Left lung (tissue), 10 donors: ENCODE measurements around the gene ARTN. TPM values are rescaled to one million over a fixed set of nuclear protein-coding genes. Genes with fewer than 3 reads are reported as not detected.
A peak's percentile ranks its signal among the peaks of the same experiment; 100 is the strongest.

ENCODE experiments used
- ATAC-seq: fragments of 200-7000 bp; cut with Tn5 transposase; one replicate; pipeline ENCODE4 v1.9.1; 2020; ENCODE audit warnings: moderate library complexity
- DNase-seq, 4 donors: peaks; one replicate each; pipeline ENCODE4 v3.0.0-alpha.2; 2013 to 2020
- H3K27ac ChIP-seq, 2 donors: fragments of 200-600 bp; sonication (generic) in 1 of 2; one replicate each; pipeline versions ENCODE4 v1.5.0 to v1.8.0; 2020 to 2021
- H3K27me3 ChIP-seq, 2 donors: fragments of 200-600 bp; sonication (generic) in 1 of 2; one replicate each; pipeline versions ENCODE4 v1.5.0 to v1.8.0; 2020 to 2021
- H3K36me3 ChIP-seq, 2 donors: fragments of 200-600 bp; sonication (generic) in 1 of 2; one replicate each; pipeline versions ENCODE4 v1.5.0 to v1.8.0; 2020 to 2021
- H3K4me1 ChIP-seq, 2 donors: fragments of 200-600 bp; one replicate each; pipeline ENCODE4 v1.8.0; 2021
- H3K4me3 ChIP-seq, 2 donors: fragments of 200-600 bp; sonication (generic) in 1 of 2; one replicate each; pipeline versions ENCODE4 v1.5.0 to v1.8.0; 2020 to 2021; ENCODE audit warnings: mild to moderate bottlenecking in 1 of 2
- H3K9me3 ChIP-seq, 2 donors: fragments of 200-600 bp; sonication (generic) in 1 of 2; one replicate each; pipeline versions ENCODE4 v1.5.0 to v1.8.0; 2020 to 2021
- intact Hi-C, 2 donors: fragments of 100-400 bp; cut with DNase I; formaldehyde crosslinking; loops; one replicate each; pipeline versions ENCODE4 v1.11.2 to v1.14.2; 2022
- polyA plus RNA-seq, 6 donors: library from polyadenylated mRNA; unstranded; fragments of 120-200 nt; gene quantifications; one replicate each; pipeline ENCODE4 v1.2.1, GENCODE V29; 2013; ENCODE audit not compliant: insufficient read length in 6 of 6
- total RNA-seq, 2 donors: library from RNA; stranded (reverse); fragmentation: NEBNext Ultra II Directional; extraction: Animal tissue kit (Norgen Biotek cat#: 25700); gene quantifications; one replicate each; pipeline ENCODE4 v1.2.1, GENCODE V29; 2021
- TF ChIP-seq, protein P1 (sequence below), 2 donors: fragments of 200-600 bp; sonication (generic) in 1 of 2; IDR thresholded peaks; one replicate each; pipeline versions ENCODE4 v1.5.0 to v1.8.0; 2021; ENCODE audit warnings: antibody characterized with exemption in 2 of 2
- donor health status: DM: no; HTN: yes; CAD: no.
- donor health status: DM: no; HTN: no; CAD: no.

The ARTN gene
- total and polyA plus RNA-seq, 8 donors = 1.8 to 4.2 (median 2.5) TPM

- ATAC-seq = no peak
- no peaks in the 10 kb centered on the region for H3K27me3 ChIP-seq
- no peak overlapping the region for H3K27ac ChIP-seq
- TF ChIP-seq, protein P1, sequence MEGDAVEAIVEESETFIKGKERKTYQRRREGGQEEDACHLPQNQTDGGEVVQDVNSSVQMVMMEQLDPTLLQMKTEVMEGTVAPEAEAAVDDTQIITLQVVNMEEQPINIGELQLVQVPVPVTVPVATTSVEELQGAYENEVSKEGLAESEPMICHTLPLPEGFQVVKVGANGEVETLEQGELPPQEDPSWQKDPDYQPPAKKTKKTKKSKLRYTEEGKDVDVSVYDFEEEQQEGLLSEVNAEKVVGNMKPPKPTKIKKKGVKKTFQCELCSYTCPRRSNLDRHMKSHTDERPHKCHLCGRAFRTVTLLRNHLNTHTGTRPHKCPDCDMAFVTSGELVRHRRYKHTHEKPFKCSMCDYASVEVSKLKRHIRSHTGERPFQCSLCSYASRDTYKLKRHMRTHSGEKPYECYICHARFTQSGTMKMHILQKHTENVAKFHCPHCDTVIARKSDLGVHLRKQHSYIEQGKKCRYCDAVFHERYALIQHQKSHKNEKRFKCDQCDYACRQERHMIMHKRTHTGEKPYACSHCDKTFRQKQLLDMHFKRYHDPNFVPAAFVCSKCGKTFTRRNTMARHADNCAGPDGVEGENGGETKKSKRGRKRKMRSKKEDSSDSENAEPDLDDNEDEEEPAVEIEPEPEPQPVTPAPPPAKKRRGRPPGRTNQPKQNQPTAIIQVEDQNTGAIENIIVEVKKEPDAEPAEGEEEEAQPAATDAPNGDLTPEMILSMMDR (IDR thresholded peaks at IDR 0.05) = no peak
- no peaks in the 10 kb centered on the region for H3K9me3 ChIP-seq
- DNase-seq = peak in 1 of 4 donors; percentile 19
- H3K4me3 ChIP-seq = no peak overlapping the region
- intact Hi-C loops = no loop called here
- H3K4me1 ChIP-seq = no peaks in the 10 kb centered on the region
- peaks cover 0 to 9% of the 10 kb centered on the region in 2 donors for H3K36me3 ChIP-seq
These were observed 20.5 kb upstream of the ARTN start for GRCh38 chr1:43913051-43913501.

- DNase-seq (peak in 1 of 4 donors; percentile 7), ATAC-seq (no peak)
- H3K27ac ChIP-seq = no peak overlapping the region
- TF ChIP-seq, protein P1 (IDR thresholded peaks at IDR 0.05) = no peak
- H3K27me3 ChIP-seq = no peaks in the 10 kb centered on the region
- H3K4me3 ChIP-seq = no peak overlapping the region
- no peaks in the 10 kb centered on the region for H3K4me1 ChIP-seq
- intact Hi-C loops = no loop called here
- peaks cover 0 to 5% of the 10 kb centered on the region in 2 donors for H3K36me3 ChIP-seq
- no peaks in the 10 kb centered on the region for H3K9me3 ChIP-seq
These were observed 19.8 kb upstream of the ARTN start for GRCh38 chr1:43913666-43914360.

DNA sequence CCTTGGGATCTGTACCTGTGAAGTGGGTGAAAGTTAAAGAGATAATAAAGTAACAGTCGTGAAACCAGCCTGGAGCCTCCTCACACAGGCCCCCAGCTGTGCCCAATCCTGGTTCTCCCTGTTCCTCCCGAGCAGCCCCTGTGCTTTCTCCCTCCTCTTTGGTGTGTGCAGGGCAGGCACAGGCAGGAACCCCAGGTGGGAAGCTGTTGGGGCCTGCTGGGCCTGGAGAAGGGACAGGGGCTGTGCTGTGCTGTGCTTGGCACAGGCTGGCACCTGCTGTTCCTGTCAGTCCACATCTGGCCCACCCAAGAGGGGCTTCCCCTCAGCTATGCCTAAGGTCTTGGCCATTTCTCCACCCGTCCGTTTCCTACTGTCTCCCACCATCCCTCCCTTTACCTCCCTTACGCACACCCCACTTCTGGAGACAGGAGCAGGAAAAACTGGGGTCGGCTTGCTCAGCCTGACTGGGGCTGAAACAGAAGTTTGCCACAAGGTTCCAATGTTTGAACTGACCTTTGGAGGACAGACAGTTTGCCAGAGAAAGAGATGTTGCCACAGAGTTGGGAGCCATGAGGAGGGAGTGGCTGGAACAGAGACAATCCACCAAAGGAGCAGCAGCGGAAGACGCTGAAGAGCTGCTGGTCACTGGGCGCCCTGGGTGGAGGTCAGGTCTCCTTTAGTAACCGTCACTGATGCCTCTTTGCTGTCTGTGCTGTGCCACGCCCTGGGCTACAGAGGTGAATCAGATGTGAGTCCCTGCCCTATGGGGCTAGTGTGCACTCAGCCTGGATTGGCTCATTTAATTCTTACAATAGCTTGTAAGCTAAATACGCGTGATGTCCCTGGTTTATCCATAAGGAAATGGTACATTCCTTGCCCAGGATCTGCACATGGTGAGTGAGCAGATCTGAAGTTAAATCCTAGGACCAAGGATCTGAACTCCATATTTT is 18.8 kb upstream of the ARTN start:
- H3K36me3 ChIP-seq = no peaks in the 10 kb centered on the region
- no peaks in the 10 kb centered on the region for H3K27me3 ChIP-seq
- no peak for DNase-seq
- TF ChIP-seq, protein P1 (IDR thresholded peaks at IDR 0.05) = no peak
- intact Hi-C loops = no loop called here
- ATAC-seq = no peak
- no peak overlapping the region for H3K27ac ChIP-seq
- no peaks in the 10 kb centered on the region for H3K9me3 ChIP-seq
- no peak overlapping the region for H3K4me3 ChIP-seq
- H3K4me1 ChIP-seq = no peaks in the 10 kb centered on the region

DNA sequence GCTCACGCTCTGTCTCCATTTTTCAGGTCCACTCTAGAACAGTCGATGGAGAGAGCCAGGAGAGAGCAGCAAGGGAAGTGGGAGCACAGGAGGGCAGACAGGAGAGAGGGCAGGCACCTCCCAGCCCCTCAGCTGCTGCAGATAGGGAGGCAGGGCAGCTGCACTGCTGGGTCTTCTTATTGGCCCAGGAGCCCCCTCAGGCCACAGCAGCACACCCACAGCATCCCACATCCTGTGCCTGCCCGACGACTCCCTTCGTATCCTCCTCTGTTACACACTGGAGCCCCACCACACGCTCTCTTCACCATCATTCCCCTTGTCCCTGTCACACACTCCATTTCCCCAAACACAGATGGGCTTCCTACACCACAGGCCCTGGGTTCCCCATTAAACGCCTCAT is 13.7 kb upstream of the ARTN start:
- TF ChIP-seq, protein P1 (IDR thresholded peaks at IDR 0.05) = no peak

DNA sequence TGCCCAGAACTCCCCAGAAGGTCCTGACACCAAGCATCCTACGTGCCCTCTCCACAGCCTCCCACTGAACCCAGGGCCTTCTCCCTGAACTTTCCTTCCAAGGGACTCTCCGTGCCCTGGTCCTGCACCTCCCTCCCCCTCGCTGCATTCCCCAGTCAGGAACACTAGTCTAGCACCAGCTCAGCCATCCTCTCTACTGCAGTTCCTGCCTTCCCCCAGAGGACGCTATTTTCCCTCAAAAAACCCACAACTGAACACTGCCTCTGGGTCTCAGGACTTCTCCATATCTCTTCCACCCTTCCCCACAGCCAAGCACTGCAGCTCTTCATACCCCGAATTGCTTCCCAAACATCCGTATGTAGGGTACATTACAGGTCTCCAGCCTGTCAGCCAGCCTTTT is 12.6 kb upstream of the ARTN start:
- Histone ChIP-seq H3K4me3 (no peak overlapping the region), H3K27ac (no peak overlapping the region), H3K4me1 (no peaks in the 10 kb centered on the region), H3K27me3 (no peaks in the 10 kb centered on the region), H3K36me3 (no peaks in the 10 kb centered on the region), H3K9me3 (no peaks in the 10 kb centered on the region)
- TF ChIP-seq, protein P1 (IDR thresholded peaks at IDR 0.05) = no peak
- intact Hi-C loops = no loop called here
- ATAC-seq (no peak), DNase-seq (no peak)

More for the DNA sequence above, 13.7 kb upstream of the ARTN start:
- H3K9me3 ChIP-seq = no peaks in the 10 kb centered on the region
- DNase-seq = no peak
- intact Hi-C loops = no loop called here
- H3K4me1 ChIP-seq = no peaks in the 10 kb centered on the region
- no peaks in the 10 kb centered on the region for H3K27me3 ChIP-seq
- H3K4me3 ChIP-seq = no peak overlapping the region
- no peak overlapping the region for H3K27ac ChIP-seq
- H3K36me3 ChIP-seq = no peaks in the 10 kb centered on the region
- no peak for ATAC-seq
